ENCODE measurements around the gene ZNF324. TPM values are rescaled to one million over a fixed set of nuclear protein-coding genes. Genes with fewer than 3 reads are reported as not detected.

Gene ZNF324
- total and polyA plus RNA-seq, 2 of the 13 experiments (the other 11 are each of a cell fraction or from before 2014, with no cell fraction given): 1.1 to 4.7 TPM

DNA sequence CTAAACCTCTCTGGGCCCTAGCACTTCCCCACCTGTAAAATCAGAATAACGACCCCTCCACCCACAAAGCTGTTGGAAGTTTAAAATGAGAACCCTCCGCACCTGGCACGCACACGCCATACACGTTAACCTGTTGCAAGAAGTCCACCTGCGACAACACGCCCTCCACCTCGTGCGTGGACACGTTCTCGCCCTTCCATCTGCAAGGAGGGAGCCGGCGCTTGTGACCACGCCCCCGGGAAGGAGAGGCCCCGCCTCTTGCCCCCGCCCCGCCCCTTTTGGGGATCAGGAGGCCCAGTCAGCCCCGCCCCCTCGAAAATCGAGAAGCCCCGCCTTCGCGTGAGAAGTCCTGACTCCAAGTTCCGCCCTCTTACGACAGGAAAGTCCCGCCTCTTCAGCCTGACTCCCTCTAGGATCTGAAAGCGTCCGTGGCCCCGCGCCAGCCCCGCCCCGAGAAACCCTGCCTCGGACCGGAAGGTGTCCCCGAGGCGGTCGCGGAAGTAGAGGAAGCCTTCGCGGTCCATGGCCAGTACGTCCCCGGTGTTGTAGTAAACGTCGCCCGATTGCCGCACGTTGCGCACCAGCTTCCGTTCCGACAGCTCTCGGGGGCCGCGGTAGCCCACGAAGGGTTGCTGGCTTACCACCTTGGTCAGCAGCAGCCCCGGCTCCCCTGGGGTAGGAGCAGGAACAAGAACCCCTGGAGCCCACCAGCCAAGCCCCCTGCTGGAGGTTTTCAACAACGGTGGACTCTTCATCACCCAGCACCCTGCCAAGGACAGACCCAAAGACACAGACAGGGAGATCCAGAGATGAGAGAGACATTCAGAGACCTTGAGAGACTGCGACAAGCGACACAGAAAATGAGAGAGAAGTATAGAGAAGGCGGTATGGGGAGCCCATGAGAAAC, 32.4 kb downstream of the ZNF324 start (continued):
- TF ChIP-seq, protein P1, sequence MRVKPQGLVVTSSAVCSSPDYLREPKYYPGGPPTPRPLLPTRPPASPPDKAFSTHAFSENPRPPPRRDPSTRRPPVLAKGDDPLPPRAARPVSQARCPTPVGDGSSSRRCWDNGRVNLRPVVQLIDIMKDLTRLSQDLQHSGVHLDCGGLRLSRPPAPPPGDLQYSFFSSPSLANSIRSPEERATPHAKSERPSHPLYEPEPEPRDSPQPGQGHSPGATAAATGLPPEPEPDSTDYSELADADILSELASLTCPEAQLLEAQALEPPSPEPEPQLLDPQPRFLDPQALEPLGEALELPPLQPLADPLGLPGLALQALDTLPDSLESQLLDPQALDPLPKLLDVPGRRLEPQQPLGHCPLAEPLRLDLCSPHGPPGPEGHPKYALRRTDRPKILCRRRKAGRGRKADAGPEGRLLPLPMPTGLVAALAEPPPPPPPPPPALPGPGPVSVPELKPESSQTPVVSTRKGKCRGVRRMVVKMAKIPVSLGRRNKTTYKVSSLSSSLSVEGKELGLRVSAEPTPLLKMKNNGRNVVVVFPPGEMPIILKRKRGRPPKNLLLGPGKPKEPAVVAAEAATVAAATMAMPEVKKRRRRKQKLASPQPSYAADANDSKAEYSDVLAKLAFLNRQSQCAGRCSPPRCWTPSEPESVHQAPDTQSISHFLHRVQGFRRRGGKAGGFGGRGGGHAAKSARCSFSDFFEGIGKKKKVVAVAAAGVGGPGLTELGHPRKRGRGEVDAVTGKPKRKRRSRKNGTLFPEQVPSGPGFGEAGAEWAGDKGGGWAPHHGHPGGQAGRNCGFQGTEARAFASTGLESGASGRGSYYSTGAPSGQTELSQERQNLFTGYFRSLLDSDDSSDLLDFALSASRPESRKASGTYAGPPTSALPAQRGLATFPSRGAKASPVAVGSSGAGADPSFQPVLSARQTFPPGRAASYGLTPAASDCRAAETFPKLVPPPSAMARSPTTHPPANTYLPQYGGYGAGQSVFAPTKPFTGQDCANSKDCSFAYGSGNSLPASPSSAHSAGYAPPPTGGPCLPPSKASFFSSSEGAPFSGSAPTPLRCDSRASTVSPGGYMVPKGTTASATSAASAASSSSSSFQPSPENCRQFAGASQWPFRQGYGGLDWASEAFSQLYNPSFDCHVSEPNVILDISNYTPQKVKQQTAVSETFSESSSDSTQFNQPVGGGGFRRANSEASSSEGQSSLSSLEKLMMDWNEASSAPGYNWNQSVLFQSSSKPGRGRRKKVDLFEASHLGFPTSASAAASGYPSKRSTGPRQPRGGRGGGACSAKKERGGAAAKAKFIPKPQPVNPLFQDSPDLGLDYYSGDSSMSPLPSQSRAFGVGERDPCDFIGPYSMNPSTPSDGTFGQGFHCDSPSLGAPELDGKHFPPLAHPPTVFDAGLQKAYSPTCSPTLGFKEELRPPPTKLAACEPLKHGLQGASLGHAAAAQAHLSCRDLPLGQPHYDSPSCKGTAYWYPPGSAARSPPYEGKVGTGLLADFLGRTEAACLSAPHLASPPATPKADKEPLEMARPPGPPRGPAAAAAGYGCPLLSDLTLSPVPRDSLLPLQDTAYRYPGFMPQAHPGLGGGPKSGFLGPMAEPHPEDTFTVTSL (CRISPR knock-in tag; IDR thresholded peaks at IDR 0.05; ENCODE audit: borderline replicate concordance): 0 out of 2 replicates have a peak, but pooled peaks have one; percentile 29
- peak; percentile 39; the same call in 1 of the 2 replicates for TF ChIP-seq ZNF670 (CRISPR knock-in tag; IDR thresholded peaks at IDR 0.05; ENCODE audit: borderline replicate concordance)
- TF ChIP-seq PRPF4 (IDR thresholded peaks at IDR 0.05; ENCODE audit: low read depth, low read length, poor library complexity, severe bottlenecking): no peak
- no peak for TF ChIP-seq ZNF180 (CRISPR knock-in tag; IDR thresholded peaks at IDR 0.05; ENCODE audit: borderline replicate concordance, low read depth)
- TF ChIP-seq CHCHD3 (CRISPR knock-in tag; IDR thresholded peaks at IDR 0.05): no peak
- TF ChIP-seq, protein P2, sequence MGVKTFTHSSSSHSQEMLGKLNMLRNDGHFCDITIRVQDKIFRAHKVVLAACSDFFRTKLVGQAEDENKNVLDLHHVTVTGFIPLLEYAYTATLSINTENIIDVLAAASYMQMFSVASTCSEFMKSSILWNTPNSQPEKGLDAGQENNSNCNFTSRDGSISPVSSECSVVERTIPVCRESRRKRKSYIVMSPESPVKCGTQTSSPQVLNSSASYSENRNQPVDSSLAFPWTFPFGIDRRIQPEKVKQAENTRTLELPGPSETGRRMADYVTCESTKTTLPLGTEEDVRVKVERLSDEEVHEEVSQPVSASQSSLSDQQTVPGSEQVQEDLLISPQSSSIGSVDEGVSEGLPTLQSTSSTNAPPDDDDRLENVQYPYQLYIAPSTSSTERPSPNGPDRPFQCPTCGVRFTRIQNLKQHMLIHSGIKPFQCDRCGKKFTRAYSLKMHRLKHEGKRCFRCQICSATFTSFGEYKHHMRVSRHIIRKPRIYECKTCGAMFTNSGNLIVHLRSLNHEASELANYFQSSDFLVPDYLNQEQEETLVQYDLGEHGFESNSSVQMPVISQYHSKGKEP (CRISPR knock-in tag; IDR thresholded peaks at IDR 0.05): 0 out of 2 replicates have a peak, but pooled peaks have one; percentile 55
- TF ChIP-seq ZNF251 (CRISPR knock-in tag; IDR thresholded peaks at IDR 0.05): no peak
- no peak for TF ChIP-seq TBX3 (IDR thresholded peaks at IDR 0.05; ENCODE audit: borderline replicate concordance)
- no peak; the same call in 1 of the 2 replicates for TF ChIP-seq ZNF713 (CRISPR knock-in tag; IDR thresholded peaks at IDR 0.05)
- TF ChIP-seq, protein P3, sequence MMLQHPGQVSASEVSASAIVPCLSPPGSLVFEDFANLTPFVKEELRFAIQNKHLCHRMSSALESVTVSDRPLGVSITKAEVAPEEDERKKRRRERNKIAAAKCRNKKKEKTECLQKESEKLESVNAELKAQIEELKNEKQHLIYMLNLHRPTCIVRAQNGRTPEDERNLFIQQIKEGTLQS (CRISPR knock-in tag; IDR thresholded peaks at IDR 0.05): peak; percentile 48; the same call in 1 of the 2 replicates
- TF ChIP-seq GABPB1 (CRISPR knock-in tag; IDR thresholded peaks at IDR 0.05): peak; percentile 98
- TF ChIP-seq, protein P4, sequence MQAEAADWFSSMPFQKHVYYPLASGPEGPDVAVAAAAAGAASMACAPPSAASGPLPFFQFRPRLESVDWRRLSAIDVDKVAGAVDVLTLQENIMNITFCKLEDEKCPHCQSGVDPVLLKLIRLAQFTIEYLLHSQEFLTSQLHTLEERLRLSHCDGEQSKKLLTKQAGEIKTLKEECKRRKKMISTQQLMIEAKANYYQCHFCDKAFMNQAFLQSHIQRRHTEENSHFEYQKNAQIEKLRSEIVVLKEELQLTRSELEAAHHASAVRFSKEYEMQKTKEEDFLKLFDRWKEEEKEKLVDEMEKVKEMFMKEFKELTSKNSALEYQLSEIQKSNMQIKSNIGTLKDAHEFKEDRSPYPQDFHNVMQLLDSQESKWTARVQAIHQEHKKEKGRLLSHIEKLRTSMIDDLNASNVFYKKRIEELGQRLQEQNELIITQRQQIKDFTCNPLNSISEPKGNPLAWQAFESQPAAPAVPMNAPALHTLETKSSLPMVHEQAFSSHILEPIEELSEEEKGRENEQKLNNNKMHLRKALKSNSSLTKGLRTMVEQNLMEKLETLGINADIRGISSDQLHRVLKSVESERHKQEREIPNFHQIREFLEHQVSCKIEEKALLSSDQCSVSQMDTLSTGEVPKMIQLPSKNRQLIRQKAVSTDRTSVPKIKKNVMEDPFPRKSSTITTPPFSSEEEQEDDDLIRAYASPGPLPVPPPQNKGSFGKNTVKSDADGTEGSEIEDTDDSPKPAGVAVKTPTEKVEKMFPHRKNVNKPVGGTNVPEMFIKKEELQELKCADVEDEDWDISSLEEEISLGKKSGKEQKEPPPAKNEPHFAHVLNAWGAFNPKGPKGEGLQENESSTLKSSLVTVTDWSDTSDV (CRISPR knock-in tag; IDR thresholded peaks at IDR 0.05): no peak
- peak; percentile 94 for TF ChIP-seq KDM2A (CRISPR knock-in tag; IDR thresholded peaks at IDR 0.05; ENCODE audit: borderline replicate concordance, low read depth)
- TF ChIP-seq ZNF33B (CRISPR knock-in tag; IDR thresholded peaks at IDR 0.05): no peak
- peak; percentile 88 for TF ChIP-seq AGO1 (IDR thresholded peaks at IDR 0.05; ENCODE audit: low read depth, low read length, poor library complexity, severe bottlenecking)
